ENCODE measurements around the gene PIGQ. TPM values are rescaled to one million over a fixed set of nuclear protein-coding genes. Genes with fewer than 3 reads are reported as not detected.

Gene PIGQ
- total and polyA plus RNA-seq, 9 donors: 12.2 to 23.2 (median 17.8) TPM

- H3K9me3 ChIP-seq (replicated peaks; ENCODE audit: control insufficient read depth, low read depth, low read length): no peaks in the 10 kb centered on the region
- no peak overlapping the region for H3K27ac ChIP-seq (ENCODE audit: low read length)
- no peak for DNase-seq
- 86% methylated on average over 20 of the region's 21 CpGs for WGBS (ENCODE audit: insufficient coverage)
- H3K4me1 ChIP-seq (ENCODE audit: control insufficient read depth, insufficient read depth, low read length): peaks cover 11% of the 10 kb centered on the region
- H3K36me3 ChIP-seq (ENCODE audit: control insufficient read depth, insufficient read depth, low read length): peaks cover 19% of the 10 kb centered on the region
- H3K27me3 ChIP-seq (ENCODE audit: control insufficient read depth, insufficient read depth, low read length): no peaks in the 10 kb centered on the region
- no peak overlapping the region for H3K4me3 ChIP-seq (ENCODE audit: low read length)
These were observed 51.8 kb downstream of the PIGQ start for GRCh38 chr16:621526-622105.

- H3K27ac ChIP-seq (ENCODE audit: low read length): no peak overlapping the region
- H3K4me1 ChIP-seq (ENCODE audit: control insufficient read depth, insufficient read depth, low read length): peaks cover 22% of the 10 kb centered on the region
- no peaks in the 10 kb centered on the region for H3K27me3 ChIP-seq (ENCODE audit: control insufficient read depth, insufficient read depth, low read length)
- H3K36me3 ChIP-seq (ENCODE audit: control insufficient read depth, insufficient read depth, low read length): peaks cover 23% of the 10 kb centered on the region
- 85% methylated on average over 13 of the region's 17 CpGs for WGBS (ENCODE audit: insufficient coverage)
- no peak overlapping the region for H3K4me3 ChIP-seq (ENCODE audit: low read length)
- DNase-seq: no peak
- H3K9me3 ChIP-seq (replicated peaks; ENCODE audit: control insufficient read depth, low read depth, low read length): no peaks in the 10 kb centered on the region
These were observed 53.1 kb downstream of the PIGQ start for GRCh38 chr16:622920-623280.

GRCh38 chr16:624526-625070, 54.8 kb downstream of the PIGQ start:
- Histone ChIP-seq H3K9me3 (replicated peaks; ENCODE audit: control insufficient read depth, low read depth, low read length) (no peaks in the 10 kb centered on the region), H3K4me1 (ENCODE audit: control insufficient read depth, insufficient read depth, low read length) (peaks cover 39% of the 10 kb centered on the region), H3K36me3 (ENCODE audit: control insufficient read depth, insufficient read depth, low read length) (peaks cover 31% of the 10 kb centered on the region), H3K4me3 (ENCODE audit: low read length) (no peak overlapping the region), H3K27me3 (ENCODE audit: control insufficient read depth, insufficient read depth, low read length) (no peaks in the 10 kb centered on the region), H3K27ac (ENCODE audit: low read length) (no peak overlapping the region)
- no peak for DNase-seq
- 48% methylated on average over 10 of the region's 10 CpGs for WGBS (ENCODE audit: insufficient coverage)

GRCh38 chr16:625117-625976, 55.6 kb downstream of the PIGQ start:
- H3K27me3 ChIP-seq (ENCODE audit: control insufficient read depth, insufficient read depth, low read length): no peaks in the 10 kb centered on the region
- H3K27ac ChIP-seq (ENCODE audit: low read length): no peak overlapping the region
- 88% methylated on average over 34 of the region's 37 CpGs for WGBS (ENCODE audit: insufficient coverage)
- no peaks in the 10 kb centered on the region for H3K9me3 ChIP-seq (replicated peaks; ENCODE audit: control insufficient read depth, low read depth, low read length)
- H3K4me3 ChIP-seq (ENCODE audit: low read length): no peak overlapping the region
- DNase-seq: no peak
- peaks cover 46% of the 10 kb centered on the region for H3K4me1 ChIP-seq (ENCODE audit: control insufficient read depth, insufficient read depth, low read length)
- H3K36me3 ChIP-seq (ENCODE audit: control insufficient read depth, insufficient read depth, low read length): peaks cover 31% of the 10 kb centered on the region

GRCh38 chr16:625977-626765, 56.4 kb downstream of the PIGQ start:
- Histone ChIP-seq H3K4me3 (ENCODE audit: low read length) (no peak overlapping the region), H3K9me3 (replicated peaks; ENCODE audit: control insufficient read depth, low read depth, low read length) (no peaks in the 10 kb centered on the region), H3K27ac (ENCODE audit: low read length) (no peak overlapping the region), H3K4me1 (ENCODE audit: control insufficient read depth, insufficient read depth, low read length) (peaks cover 52% of the 10 kb centered on the region), H3K27me3 (ENCODE audit: control insufficient read depth, insufficient read depth, low read length) (no peaks in the 10 kb centered on the region), H3K36me3 (ENCODE audit: control insufficient read depth, insufficient read depth, low read length) (peaks cover 29% of the 10 kb centered on the region)
- 91% methylated on average over 32 of the region's 35 CpGs for WGBS (ENCODE audit: insufficient coverage)
- no peak for DNase-seq

- Histone ChIP-seq H3K27ac (ENCODE audit: low read length) (no peak overlapping the region), H3K4me3 (ENCODE audit: low read length) (no peak overlapping the region), H3K9me3 (replicated peaks; ENCODE audit: control insufficient read depth, low read depth, low read length) (no peaks in the 10 kb centered on the region), H3K36me3 (ENCODE audit: control insufficient read depth, insufficient read depth, low read length) (peaks cover 29% of the 10 kb centered on the region), H3K4me1 (ENCODE audit: control insufficient read depth, insufficient read depth, low read length) (peaks cover 48% of the 10 kb centered on the region), H3K27me3 (ENCODE audit: control insufficient read depth, insufficient read depth, low read length) (no peaks in the 10 kb centered on the region)
- peak; percentile 24 for DNase-seq
- WGBS (ENCODE audit: insufficient coverage): 84% methylated on average over 29 of the region's 29 CpGs
These were observed 57.2 kb downstream of the PIGQ start for GRCh38 chr16:626787-627453.

- DNase-seq: peak; percentile 57
- 83% methylated on average over 27 of the region's 50 CpGs for WGBS (ENCODE audit: insufficient coverage)
These were observed 57.9 kb downstream of the PIGQ start for GRCh38 chr16:627454-628239.

GRCh38 chr16:628321-629061, 58.7 kb downstream of the PIGQ start:
- Histone ChIP-seq H3K4me3 (ENCODE audit: low read length) (no peak overlapping the region), H3K36me3 (ENCODE audit: control insufficient read depth, insufficient read depth, low read length) (peaks cover 35% of the 10 kb centered on the region), H3K4me1 (ENCODE audit: control insufficient read depth, insufficient read depth, low read length) (peaks cover 46% of the 10 kb centered on the region), H3K27ac (ENCODE audit: low read length) (peak overlapping the region; percentile 83), H3K9me3 (replicated peaks; ENCODE audit: control insufficient read depth, low read depth, low read length) (no peaks in the 10 kb centered on the region), H3K27me3 (ENCODE audit: control insufficient read depth, insufficient read depth, low read length) (no peaks in the 10 kb centered on the region)
- 79% methylated on average over 32 of the region's 33 CpGs for WGBS (ENCODE audit: insufficient coverage)
- peak; percentile 8 for DNase-seq

More at GRCh38 chr16:627454-628239, 57.9 kb downstream of the PIGQ start:
- Histone ChIP-seq H3K4me1 (ENCODE audit: control insufficient read depth, insufficient read depth, low read length) (peaks cover 46% of the 10 kb centered on the region), H3K9me3 (replicated peaks; ENCODE audit: control insufficient read depth, low read depth, low read length) (no peaks in the 10 kb centered on the region), H3K4me3 (ENCODE audit: low read length) (no peak overlapping the region), H3K27me3 (ENCODE audit: control insufficient read depth, insufficient read depth, low read length) (no peaks in the 10 kb centered on the region), H3K27ac (ENCODE audit: low read length) (peak overlapping the region; percentile 7), H3K36me3 (ENCODE audit: control insufficient read depth, insufficient read depth, low read length) (peaks cover 32% of the 10 kb centered on the region)
